PFSK-1 (cell line): ENCODE data around the gene PCBP4.

Experiments used
- FOXP2 ChIP-seq: optimal IDR thresholded peaks from 2 replicates; pipeline ENCODE3; 2011; ENCODE audit warnings: borderline replicate concordance, control low read depth, inconsistent platforms; ENCODE audit not compliant: insufficient read depth; ENCODE audit errors: extremely low read length, extremely low read depth
- POLR2AphosphoS5 ChIP-seq: IDR thresholded peaks from 2 replicates; pipeline ENCODE4 v1.6.1; 2012; ENCODE audit warnings: low read depth, mild to moderate bottlenecking, control low read depth, low read length, moderate library complexity
- SIN3A ChIP-seq: IDR thresholded peaks from 2 replicates; pipeline ENCODE4 v1.6.1; 2012; ENCODE audit warnings: mild to moderate bottlenecking, low read length, moderate library complexity, borderline replicate concordance; ENCODE audit not compliant: insufficient read depth
- TAF1 ChIP-seq: IDR thresholded peaks from 2 replicates; pipeline ENCODE4 v1.6.1; 2012; ENCODE audit warnings: low read length, control low read depth, borderline replicate concordance; ENCODE audit not compliant: insufficient read depth
- TF ChIP-seq, protein P1 (sequence below), 2 experiments: IDR thresholded peaks; 2 replicates each; pipeline versions ENCODE4 v1.6.1 to v1.8.0; 2011 to 2012; ENCODE audit warnings: low read depth in 2 of 2, low read length in 2 of 2, control low read depth in 1 of 2, inconsistent platforms in 1 of 2, mild to moderate bottlenecking in 1 of 2, moderate library complexity in 1 of 2; ENCODE audit not compliant: insufficient read depth in 1 of 2

Gene PCBP4

DNA sequence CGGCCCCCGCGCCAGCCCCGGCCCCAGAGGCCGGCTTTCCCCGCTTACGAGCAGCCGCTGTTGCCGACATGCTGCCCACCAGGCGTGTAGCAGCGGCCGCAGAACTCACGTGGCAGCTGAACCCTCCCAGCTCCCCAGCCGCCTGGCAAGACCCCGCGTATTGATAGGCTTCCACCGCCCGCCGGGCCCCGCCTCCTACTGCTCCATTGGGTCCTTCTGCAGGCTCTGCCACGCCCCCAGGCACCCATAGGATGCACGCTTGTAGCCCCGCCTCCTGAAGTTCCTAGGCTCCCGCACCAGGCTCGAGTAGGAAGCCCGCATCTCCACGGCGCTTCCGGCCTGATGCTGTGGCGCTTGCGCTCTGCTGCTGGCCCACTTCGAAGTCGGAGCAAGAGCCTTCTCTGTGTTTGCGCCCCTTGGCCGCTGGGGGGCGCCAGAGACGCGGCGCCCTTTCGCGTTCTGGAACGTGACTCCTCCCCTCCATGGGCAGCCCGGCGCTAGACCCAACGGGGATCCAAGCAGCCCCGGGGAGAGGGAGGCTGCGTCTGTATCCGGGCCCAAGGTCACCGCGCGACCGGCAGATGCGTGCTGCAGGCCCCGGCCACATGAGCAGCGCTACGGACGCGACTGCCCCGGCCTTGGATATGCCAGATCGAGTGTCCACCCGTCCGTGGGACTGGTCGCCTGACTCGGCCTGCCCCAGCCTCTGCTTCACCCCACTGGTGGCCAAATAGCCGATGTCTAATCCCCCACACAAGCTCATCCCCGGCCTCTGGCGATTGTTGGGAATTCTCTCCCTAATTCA, 25.3 kb downstream of the PCBP4 start, which contains the start of the genes PARP3 and RRP9:
Gene PARP3, plus strand, starts transcription at position 566 of the 805 bp plus-strand sequence. CDS start 993 bp downstream, outside the sequence.
Gene RRP9, minus strand, starts transcription at position 107 of the 805 bp plus-strand sequence. Its CDS starts 37 bp downstream, at position 70.
- TF ChIP-seq POLR2AphosphoS5: peak; percentile 66; the same call in 1 of the 2 replicates
- TF ChIP-seq SIN3A: peak; percentile 67; the same call in 1 of the 2 replicates
- TF ChIP-seq, protein P1, sequence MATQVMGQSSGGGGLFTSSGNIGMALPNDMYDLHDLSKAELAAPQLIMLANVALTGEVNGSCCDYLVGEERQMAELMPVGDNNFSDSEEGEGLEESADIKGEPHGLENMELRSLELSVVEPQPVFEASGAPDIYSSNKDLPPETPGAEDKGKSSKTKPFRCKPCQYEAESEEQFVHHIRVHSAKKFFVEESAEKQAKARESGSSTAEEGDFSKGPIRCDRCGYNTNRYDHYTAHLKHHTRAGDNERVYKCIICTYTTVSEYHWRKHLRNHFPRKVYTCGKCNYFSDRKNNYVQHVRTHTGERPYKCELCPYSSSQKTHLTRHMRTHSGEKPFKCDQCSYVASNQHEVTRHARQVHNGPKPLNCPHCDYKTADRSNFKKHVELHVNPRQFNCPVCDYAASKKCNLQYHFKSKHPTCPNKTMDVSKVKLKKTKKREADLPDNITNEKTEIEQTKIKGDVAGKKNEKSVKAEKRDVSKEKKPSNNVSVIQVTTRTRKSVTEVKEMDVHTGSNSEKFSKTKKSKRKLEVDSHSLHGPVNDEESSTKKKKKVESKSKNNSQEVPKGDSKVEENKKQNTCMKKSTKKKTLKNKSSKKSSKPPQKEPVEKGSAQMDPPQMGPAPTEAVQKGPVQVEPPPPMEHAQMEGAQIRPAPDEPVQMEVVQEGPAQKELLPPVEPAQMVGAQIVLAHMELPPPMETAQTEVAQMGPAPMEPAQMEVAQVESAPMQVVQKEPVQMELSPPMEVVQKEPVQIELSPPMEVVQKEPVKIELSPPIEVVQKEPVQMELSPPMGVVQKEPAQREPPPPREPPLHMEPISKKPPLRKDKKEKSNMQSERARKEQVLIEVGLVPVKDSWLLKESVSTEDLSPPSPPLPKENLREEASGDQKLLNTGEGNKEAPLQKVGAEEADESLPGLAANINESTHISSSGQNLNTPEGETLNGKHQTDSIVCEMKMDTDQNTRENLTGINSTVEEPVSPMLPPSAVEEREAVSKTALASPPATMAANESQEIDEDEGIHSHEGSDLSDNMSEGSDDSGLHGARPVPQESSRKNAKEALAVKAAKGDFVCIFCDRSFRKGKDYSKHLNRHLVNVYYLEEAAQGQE (IDR thresholded peaks at IDR 0.05; ENCODE audit: insufficient read depth in 1 of 2, low read depth in 2 of 2, low read length in 2 of 2): peak in 1 of 2 experiments; percentile 37; a peak in 1 of 4 replicates
- no peak for TF ChIP-seq FOXP2

DNA sequence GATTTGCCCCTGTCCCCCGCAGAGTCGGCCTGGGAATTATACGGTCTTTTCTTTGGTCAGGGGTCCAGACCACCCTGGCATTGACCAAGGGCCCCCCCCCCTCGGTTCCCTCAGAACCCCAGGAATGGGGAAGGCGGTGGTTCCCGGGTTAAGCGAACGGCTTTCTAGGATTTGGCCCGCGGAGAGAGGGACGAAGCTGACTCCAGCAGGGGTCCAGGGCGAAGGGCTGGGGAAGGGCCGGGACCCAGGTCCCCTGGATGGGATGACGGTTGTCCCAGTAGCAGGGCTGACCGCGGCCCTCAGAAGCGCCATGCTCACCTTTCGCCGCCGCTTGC, 25.8 kb downstream of the PCBP4 start:
- TF ChIP-seq SIN3A (no peak), POLR2AphosphoS5 (no peak), FOXP2 (no peak), TAF1 (no peak)
- TF ChIP-seq, protein P1 (IDR thresholded peaks at IDR 0.05; ENCODE audit: insufficient read depth in 1 of 2, low read depth in 2 of 2, low read length in 2 of 2): no peak

DNA sequence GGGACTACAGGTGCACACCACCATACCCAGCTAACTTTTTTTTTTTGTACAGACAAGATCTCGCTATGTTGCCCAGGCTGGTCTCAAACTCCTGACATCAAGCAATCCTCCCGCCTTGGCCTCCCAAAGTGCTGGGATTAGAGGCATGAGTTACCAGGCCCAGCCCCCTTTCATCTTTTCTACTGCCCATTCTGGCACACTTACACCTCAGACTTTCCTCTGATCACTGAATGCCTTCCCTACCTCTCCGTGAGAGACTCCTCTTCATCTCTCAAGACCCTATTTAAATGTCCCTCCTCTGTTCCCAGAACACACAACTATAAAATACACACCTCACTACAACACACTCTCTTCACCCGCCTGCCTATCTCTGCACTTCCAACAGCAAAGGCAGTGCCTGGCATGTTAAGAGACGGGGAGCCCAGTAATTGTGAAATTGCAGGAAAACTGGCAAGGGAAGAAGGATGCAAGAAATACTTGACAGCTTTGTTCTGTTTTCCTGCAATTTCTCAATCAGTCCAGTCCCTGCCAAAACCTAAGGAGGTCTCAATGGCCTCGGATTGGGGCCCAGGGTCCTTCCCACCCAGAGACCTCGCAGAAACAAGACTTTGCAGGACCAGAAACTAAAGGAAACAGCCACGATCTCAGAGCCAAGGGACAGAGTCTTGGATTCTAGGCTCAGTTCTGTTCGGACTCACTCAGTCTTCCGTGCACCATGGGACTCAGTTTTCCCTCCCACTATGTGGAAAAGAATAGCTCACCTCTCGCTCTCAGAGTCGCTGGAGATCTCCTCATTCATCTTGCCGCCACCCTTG, 26.4 kb downstream of the PCBP4 start:
- TF ChIP-seq SIN3A (no peak), FOXP2 (no peak), POLR2AphosphoS5 (no peak), TAF1 (no peak)
- TF ChIP-seq, protein P1 (IDR thresholded peaks at IDR 0.05; ENCODE audit: insufficient read depth in 1 of 2, low read depth in 2 of 2, low read length in 2 of 2): no peak

DNA sequence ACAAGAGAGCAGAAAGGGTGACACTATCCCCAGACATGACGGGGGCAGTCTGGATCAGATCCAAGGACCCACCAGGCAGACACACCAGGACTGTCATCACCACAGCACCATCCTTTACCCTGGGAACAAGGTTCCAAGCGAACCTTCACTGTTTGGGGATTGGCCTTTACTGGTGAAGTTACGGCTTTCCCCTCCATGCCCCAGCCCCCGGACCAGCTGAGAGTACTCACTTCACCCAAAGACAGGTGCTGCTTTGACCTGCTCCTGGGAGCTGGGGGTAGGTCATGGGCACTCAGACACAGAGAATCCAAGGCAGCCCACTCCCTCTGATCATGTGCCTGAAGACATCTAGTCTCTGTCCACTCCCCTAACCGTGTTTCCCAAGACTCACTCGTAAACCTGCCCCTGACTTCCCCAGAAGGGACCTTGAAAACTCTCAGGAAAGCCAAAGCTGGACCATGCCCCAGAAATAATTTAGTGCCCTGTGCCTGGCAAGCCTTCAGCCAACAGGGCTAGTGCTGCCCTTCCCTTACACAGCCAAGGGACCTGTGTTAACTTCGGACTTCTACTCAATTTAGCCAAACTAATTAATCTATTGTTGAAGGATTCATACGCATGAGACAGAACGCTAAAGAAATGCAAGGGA, 28.4 kb downstream of the PCBP4 start:
- TF ChIP-seq SIN3A: no peak
- TF ChIP-seq, protein P1 (IDR thresholded peaks at IDR 0.05; ENCODE audit: insufficient read depth in 1 of 2, low read depth in 2 of 2, low read length in 2 of 2): no peak
